Suprapubic skin (tissue), 4 donors: Measurements from ENCODE around the gene P4HB. TPM values are rescaled to one million over a fixed set of nuclear protein-coding genes. Genes with fewer than 3 reads are reported as not detected.
"Not testable (repeated sequence)": the region's sequence is repeated elsewhere in the genome, so short reads cannot be mapped to it uniquely, and the experiment has no call there.

Source experiments
- DNase-seq, 2 donors: peaks; one replicate each; pipeline ENCODE4 v3.0.0-alpha.2; 2019; ENCODE audit warnings: low spot score in 2 of 2
- H3K27ac ChIP-seq: fragments of 200-600 bp; sonication (generic); one replicate; pipeline ENCODE4 v1.5.1; 2019
- H3K27me3 ChIP-seq: fragments of 200-600 bp; sonication (generic); one replicate; pipeline ENCODE4 v1.5.1; 2019
- H3K36me3 ChIP-seq: fragments of 200-600 bp; sonication (generic); one replicate; pipeline ENCODE4 v1.5.1; 2019
- H3K4me1 ChIP-seq: fragments of 200-600 bp; sonication (generic); one replicate; pipeline ENCODE4 v1.5.1; 2019
- H3K4me3 ChIP-seq: fragments of 200-600 bp; sonication (generic); one replicate; pipeline ENCODE4 v1.5.1; 2019; ENCODE audit warnings: mild to moderate bottlenecking
- H3K9me3 ChIP-seq: fragments of 200-600 bp; sonication (generic); one replicate; pipeline ENCODE4 v1.5.1; 2019
- EP300 ChIP-seq: sonication (generic); formaldehyde crosslinking; IDR thresholded peaks from one replicate; pipeline ENCODE4 v1.6.1; 2017; ENCODE audit warnings: antibody characterized with exemption
- POLR2A ChIP-seq, 2 donors: fragments of 450-650 bp; IDR thresholded peaks; one replicate each; pipeline ENCODE4 v1.6.1; 2017; ENCODE audit warnings: antibody characterized with exemption in 2 of 2, mild to moderate bottlenecking in 2 of 2, moderate library complexity in 2 of 2
- POLR2AphosphoS5 ChIP-seq, 3 donors: sonication (generic); formaldehyde crosslinking; IDR thresholded peaks; one replicate each; pipeline ENCODE4 v1.6.1; 2017; ENCODE audit warnings: antibody characterized with exemption in 3 of 3
- WGBS: methylation state at CpG from one replicate; pipeline ENCODE4 v1.1.5; 2018; 5-methylcytosine and 5-hydroxymethylcytosine counted together
- total RNA-seq, 4 donors: library from RNA; depleted of rRNA; stranded (reverse); fragments of >200 nt; gene quantifications; one replicate each; pipeline ENCODE4 v1.1.0, GENCODE V29; 2016
- TF ChIP-seq, protein P1 (sequence below), 2 donors: fragments of 200-600 bp in 1 of 2; fragments of 450-650 bp in 1 of 2; sonication (generic) in 1 of 2; IDR thresholded peaks; one replicate each; pipeline ENCODE4 v1.5.1; 2016 to 2019; ENCODE audit warnings: antibody characterized with exemption in 2 of 2, mild to moderate bottlenecking in 1 of 2, moderate library complexity in 1 of 2

Gene P4HB
- total RNA-seq, 4 donors from 2014 or later, result 521 to 1,041 (median 898) TPM

- no peak for DNase-seq
These were observed 19.2 kb downstream of the P4HB start for GRCh38 chr17:81840826-81841778.

DNA sequence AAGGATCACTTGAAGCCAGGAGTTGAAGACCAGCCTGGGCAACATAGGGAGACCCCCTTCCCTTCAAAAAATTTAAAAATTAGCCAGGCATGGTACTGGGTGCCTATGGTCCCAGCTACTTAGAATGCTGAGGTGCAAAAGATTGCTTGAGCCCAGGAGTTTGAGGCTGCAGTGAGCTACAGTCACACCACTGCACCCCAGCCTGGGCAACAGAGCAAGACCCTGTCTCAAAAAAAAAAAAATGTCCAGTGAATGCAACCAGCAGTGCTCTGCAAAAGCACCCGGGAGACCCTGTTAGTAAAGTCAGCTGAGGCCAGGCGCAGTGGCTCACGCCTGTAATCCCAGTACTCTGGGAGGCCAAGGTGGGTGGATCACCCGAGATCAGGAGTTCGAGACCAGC is 20.3 kb downstream of the P4HB start:
- Histone ChIP-seq H3K27ac (peak overlapping the region; percentile 92), H3K36me3 (peaks cover 23% of the 10 kb centered on the region), H3K4me1 (peaks cover 44% of the 10 kb centered on the region)
- WGBS, result 88% methylated on average over 4 of the region's 5 CpGs
- H3K9me3 ChIP-seq, DNase-seq, H3K27me3 ChIP-seq, H3K4me3 ChIP-seq: not testable (repeated sequence)

More at GRCh38 chr17:81840826-81841778, 19.2 kb downstream of the P4HB start:
- Histone ChIP-seq H3K4me1 (peaks cover 44% of the 10 kb centered on the region), H3K27me3 (no peaks in the 10 kb centered on the region), H3K9me3 (no peaks in the 10 kb centered on the region), H3K27ac (peak overlapping the region; percentile 92), H3K4me3 (peak overlapping the region; percentile 15), H3K36me3 (peaks cover 34% of the 10 kb centered on the region)
- TF ChIP-seq, protein P1, sequence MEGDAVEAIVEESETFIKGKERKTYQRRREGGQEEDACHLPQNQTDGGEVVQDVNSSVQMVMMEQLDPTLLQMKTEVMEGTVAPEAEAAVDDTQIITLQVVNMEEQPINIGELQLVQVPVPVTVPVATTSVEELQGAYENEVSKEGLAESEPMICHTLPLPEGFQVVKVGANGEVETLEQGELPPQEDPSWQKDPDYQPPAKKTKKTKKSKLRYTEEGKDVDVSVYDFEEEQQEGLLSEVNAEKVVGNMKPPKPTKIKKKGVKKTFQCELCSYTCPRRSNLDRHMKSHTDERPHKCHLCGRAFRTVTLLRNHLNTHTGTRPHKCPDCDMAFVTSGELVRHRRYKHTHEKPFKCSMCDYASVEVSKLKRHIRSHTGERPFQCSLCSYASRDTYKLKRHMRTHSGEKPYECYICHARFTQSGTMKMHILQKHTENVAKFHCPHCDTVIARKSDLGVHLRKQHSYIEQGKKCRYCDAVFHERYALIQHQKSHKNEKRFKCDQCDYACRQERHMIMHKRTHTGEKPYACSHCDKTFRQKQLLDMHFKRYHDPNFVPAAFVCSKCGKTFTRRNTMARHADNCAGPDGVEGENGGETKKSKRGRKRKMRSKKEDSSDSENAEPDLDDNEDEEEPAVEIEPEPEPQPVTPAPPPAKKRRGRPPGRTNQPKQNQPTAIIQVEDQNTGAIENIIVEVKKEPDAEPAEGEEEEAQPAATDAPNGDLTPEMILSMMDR (IDR thresholded peaks at IDR 0.05), result no peak
- TF ChIP-seq POLR2AphosphoS5 (IDR thresholded peaks at IDR 0.05) (peak in 2 of 3 donors; percentile 37 to 62), POLR2A (IDR thresholded peaks at IDR 0.05) (peak in 1 of 2 donors; percentile 13)
- 36% methylated on average over 18 of the region's 40 CpGs for WGBS

DNA sequence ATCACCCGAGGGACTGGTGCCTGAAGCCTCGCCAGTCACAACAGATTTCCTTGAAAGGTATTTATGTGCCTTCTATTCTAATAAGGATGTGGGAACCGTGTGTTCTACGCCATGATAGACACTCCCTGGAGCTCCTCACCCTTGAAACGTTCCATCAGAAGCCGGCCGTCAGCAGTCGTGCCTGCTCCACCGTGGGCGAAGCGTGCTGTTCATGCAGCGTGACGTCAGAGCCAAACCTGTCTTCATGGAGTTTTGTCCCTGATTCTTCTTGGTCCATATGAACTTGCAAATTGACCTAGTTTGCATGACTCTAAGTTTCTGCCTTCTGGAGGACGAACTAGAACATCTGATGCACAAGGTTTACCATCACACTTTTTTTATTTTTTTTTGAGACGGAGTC is 21.0 kb downstream of the P4HB start:
- H3K27ac ChIP-seq, result peak overlapping the region; percentile 92
- peaks cover 46% of the 10 kb centered on the region for H3K4me1 ChIP-seq
- no peak for TF ChIP-seq EP300
- peak in 1 of 3 donors; percentile 22 for TF ChIP-seq POLR2AphosphoS5 (IDR thresholded peaks at IDR 0.05)
- TF ChIP-seq, protein P1 (IDR thresholded peaks at IDR 0.05), result no peak
- no peak for TF ChIP-seq POLR2A (IDR thresholded peaks at IDR 0.05)
- no peaks in the 10 kb centered on the region for H3K9me3 ChIP-seq
- H3K27me3 ChIP-seq, result no peaks in the 10 kb centered on the region
- WGBS, result 44% methylated on average over 15 of the region's 15 CpGs
- no peak overlapping the region for H3K4me3 ChIP-seq
- peaks cover 16% of the 10 kb centered on the region for H3K36me3 ChIP-seq
- DNase-seq, result no peak

- Histone ChIP-seq H3K4me1 (peaks cover 50% of the 10 kb centered on the region), H3K36me3 (peaks cover 11% of the 10 kb centered on the region), H3K27ac (peak overlapping the region; percentile 78), H3K27me3 (no peaks in the 10 kb centered on the region), H3K4me3 (no peak overlapping the region), H3K9me3 (no peaks in the 10 kb centered on the region)
- no peak for DNase-seq
- WGBS, result 23% methylated on average over 12 of the region's 17 CpGs
- no peak for TF ChIP-seq POLR2A (IDR thresholded peaks at IDR 0.05)
- TF ChIP-seq EP300, result no peak
- TF ChIP-seq, protein P1 (IDR thresholded peaks at IDR 0.05), result no peak
- no peak for TF ChIP-seq POLR2AphosphoS5 (IDR thresholded peaks at IDR 0.05)
These were observed 21.5 kb downstream of the P4HB start for GRCh38 chr17:81838753-81839255.

DNA sequence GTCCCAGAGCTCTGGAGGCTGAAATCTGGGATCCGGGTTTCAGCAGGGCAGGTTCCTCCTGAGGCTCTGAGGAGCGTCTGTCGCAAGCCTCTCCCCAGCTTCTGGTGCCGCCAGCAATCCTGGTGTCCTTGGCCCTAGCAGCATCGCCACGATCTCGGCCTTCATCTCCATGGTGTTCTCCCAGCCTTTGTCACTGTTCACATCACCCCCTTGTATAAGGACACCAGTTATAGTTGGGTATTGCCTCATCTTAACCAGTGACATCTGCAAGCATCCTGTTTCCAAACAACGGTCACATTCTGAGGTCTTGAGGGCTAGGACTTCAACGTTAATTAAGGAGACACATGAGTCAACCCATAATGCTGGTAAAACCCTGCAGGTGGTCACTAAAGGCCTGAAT is 22.7 kb downstream of the P4HB start:
- Histone ChIP-seq H3K36me3 (no peaks in the 10 kb centered on the region), H3K4me1 (peaks cover 52% of the 10 kb centered on the region), H3K27ac (no peak overlapping the region), H3K27me3 (no peaks in the 10 kb centered on the region), H3K9me3 (no peaks in the 10 kb centered on the region), H3K4me3 (no peak overlapping the region)
- TF ChIP-seq POLR2A (IDR thresholded peaks at IDR 0.05) (no peak), EP300 (no peak), POLR2AphosphoS5 (IDR thresholded peaks at IDR 0.05) (no peak)
- TF ChIP-seq, protein P1 (IDR thresholded peaks at IDR 0.05), result no peak
- 62% methylated on average over 9 of the region's 9 CpGs for WGBS
- DNase-seq, result no peak
